Sigmoid colon (tissue), 4 donors: Measurements from ENCODE around the gene WNT7A.

Experiments
- CTCF ChIP-seq, 4 experiments: fragments of 450-650 bp in 3 of 4; fragments of 200-600 bp in 1 of 4; IDR thresholded peaks; one replicate each; pipeline ENCODE4 v1.5.1; 2016 to 2019; ENCODE audit warnings: antibody characterized with exemption in 4 of 4, mild to moderate bottlenecking in 3 of 4, moderate library complexity in 2 of 4
- EP300 ChIP-seq, 4 donors: sonication (generic); formaldehyde crosslinking; IDR thresholded peaks; one replicate each; pipeline ENCODE4 v1.6.1; 2017; ENCODE audit warnings: antibody characterized with exemption in 4 of 4
- POLR2A ChIP-seq, 2 donors: fragments of 450-650 bp; IDR thresholded peaks; one replicate each; pipeline ENCODE4 v1.6.1; 2016; ENCODE audit warnings: antibody characterized with exemption in 2 of 2, mild to moderate bottlenecking in 2 of 2, moderate library complexity in 2 of 2
- POLR2AphosphoS5 ChIP-seq, 4 donors: sonication (generic); formaldehyde crosslinking; IDR thresholded peaks; one replicate each; pipeline ENCODE4 v1.6.1; 2017; ENCODE audit warnings: antibody characterized with exemption in 4 of 4

GRCh38 chr3:13846716-13847570 is 32.9 kb downstream of the WNT7A start:
- TF ChIP-seq POLR2AphosphoS5 (IDR thresholded peaks at IDR 0.05) (no peak), CTCF (IDR thresholded peaks at IDR 0.05) (no peak), EP300 (IDR thresholded peaks at IDR 0.05) (no peak), POLR2A (IDR thresholded peaks at IDR 0.05) (no peak)
